UCSD-AML1 (cell line): ENCODE results near the gene SLC28A1.
"Not testable (repeated sequence)": the region's sequence is repeated elsewhere in the genome, so short reads cannot be mapped to it uniquely, and the experiment has no call there.

Experiments used
- DNase-seq: peaks from one replicate; lab custom pipeline; 2025; ENCODE audit not compliant: unreplicated experiment; lab: John Stamatoyannopoulos, UW

Gene SLC28A1

DNA sequence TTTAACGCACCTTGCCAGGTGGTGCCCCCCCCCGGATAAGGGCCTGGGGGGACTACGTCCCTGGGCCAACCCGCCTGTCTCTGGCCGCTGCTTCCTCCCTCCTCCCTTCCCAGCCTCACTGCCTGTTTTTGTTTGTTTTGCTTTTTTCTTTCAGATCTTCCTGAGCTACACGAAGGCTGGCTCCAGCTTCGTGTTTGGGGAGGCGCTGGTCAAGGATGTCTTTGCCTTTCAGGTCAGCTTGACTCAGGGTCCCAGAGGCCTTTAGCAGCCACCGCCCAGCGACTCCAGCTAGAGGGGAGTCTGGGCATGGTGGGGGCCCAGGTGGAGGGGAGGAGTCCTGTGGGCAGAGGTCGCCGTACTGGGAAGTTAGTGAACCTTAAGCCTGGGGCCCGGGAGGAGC is 24.1 kb downstream of the SLC28A1 start:
- no peak for DNase-seq

DNA sequence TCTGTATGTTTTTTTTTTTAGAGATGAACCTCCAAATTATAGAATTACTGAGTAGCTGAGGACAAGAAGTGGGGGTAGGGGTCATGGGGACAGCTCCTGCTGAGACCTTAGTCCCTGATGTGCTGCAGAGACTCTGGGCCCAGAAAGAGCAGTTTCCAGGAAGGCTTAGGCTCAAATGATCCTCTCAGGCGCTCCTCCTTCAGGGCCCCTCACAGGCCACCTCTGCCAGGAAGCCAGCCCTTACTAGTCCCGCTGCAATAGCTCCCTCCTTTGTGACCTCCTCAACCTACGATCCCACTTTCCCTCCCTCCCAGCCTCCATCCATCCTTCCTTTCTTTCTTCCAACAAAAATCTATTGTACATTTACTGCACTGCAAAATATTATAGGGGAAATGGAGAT is 24.6 kb downstream of the SLC28A1 start:
- DNase-seq, result no peak

DNA sequence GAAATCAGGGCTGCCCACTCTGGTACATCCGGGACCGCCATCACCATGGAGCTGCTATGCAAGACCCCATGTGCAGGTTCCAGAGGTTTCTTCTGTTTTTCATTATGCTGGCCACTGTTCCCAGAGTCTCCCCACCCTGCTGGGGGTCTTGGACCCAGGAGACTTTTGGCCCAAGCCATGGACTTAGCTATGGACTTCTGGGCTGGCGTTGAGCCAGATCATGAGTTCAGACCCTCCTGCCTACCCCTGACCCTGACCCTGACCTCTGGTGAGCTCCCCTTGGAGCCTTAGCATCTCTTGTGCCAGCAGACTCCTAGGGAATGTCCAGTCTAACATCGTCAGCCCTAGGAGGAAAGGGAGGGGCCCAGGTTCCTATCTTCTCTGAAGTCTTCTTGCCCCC is 25.3 kb downstream of the SLC28A1 start:
- no peak for DNase-seq

DNA sequence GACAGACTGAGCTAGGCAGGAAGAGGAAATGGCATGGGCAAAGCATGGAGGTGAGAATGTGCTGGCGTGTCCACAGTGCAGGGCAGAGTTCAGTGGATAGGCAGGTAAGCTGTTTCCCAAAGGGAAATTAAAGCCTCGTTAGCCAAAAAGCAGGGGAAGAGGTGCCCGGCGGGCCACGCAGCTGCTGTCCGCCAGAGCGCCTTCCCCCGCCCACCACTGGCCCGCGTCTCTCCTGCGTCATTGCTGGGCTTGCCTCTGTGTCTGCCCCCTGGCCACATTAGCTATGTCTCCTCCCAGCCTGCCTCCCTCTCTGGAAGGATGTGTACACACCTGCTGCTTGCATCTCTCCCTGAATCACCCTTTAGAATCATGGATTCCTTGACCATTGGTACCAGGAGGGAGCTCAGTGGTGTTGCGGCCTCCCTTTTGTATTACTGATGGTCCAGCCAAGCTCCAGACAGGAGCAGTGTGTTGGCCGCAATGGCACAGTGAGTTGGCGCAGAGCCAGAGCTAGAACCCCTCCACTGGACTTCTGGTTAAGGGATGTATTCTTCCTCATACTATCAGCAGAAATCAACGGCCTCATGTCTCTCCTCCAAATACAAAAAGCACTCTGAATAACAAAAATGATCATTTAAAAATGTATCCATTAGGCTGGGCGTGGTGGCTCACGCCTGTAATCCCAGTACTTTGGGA is 26.6 kb downstream of the SLC28A1 start:
- DNase-seq, result no peak

DNA sequence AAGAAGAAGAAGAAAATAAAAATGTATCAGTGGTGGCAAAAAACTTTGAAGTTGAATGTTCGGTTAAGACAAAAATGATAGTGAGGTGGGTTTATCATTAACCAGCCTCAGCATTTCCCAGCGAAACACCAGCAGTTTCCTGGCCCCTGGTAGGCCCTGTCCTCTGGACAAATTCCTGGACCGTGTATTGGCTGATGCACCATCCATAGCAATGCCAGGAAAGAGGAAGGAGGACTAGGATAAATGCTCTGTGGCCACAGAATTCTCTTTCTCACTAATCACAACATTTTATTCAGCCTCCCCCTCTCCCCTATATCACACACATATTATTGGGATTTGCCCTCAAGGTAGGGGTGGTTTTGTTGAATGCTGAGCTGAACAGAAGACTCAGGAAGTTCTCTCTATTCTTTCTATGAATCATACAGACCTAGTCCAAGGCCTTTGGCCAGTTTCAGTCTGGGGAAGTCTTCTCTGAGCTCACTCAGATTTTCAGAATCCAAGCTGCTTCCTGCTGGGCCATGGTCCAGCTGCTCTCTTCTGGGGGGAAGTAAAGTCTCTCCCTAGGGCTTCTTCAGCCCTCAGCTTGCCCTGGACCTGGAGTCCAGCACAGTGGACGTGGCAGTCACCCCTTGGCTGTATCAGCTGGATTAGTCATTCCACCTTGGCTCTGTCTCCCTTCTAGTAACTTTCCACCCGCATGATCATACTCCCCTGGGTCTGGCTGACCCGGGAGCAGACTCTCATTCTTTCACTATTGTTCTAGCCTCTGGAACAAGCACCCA is 27.6 kb downstream of the SLC28A1 start:
- no peak for DNase-seq

DNA sequence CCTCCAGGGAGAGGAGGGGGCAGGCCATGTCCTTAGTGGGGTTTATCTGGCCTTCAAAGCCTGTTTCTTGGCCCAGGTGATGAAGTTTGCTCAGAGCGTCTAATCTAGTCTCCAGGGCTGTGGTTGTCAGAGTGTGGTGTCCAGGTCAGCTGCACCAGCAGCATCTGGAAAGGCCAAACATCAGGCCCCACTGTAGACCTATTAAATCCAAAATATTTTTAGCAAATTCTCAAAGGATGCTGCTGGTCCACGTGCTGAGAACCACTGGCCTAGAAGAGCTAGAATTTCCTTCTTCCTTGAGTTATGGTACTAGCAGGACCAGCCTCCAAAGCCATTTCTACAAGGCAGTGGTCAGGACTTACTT is 28.9 kb downstream of the SLC28A1 start:
- no peak for DNase-seq

DNA sequence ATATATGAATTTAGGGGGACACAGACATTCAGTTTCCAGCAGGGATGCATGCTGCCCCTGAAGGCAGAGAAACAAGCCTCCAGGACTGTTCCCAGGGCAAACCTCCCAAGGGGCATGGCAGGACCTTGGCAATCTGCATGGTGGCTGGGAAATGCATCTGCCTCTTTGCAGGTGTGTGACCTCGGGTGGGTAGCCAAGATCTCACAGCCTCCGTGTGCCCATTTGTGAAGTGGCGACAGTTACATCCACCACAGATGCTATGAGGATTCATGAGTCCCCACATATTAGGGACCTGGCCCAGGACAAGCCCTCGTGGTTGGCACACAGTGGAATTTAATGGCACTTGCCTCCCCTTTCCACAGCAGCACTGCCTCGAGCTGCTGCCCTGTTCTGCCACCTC is 29.9 kb downstream of the SLC28A1 start:
- DNase-seq, result no peak

DNA sequence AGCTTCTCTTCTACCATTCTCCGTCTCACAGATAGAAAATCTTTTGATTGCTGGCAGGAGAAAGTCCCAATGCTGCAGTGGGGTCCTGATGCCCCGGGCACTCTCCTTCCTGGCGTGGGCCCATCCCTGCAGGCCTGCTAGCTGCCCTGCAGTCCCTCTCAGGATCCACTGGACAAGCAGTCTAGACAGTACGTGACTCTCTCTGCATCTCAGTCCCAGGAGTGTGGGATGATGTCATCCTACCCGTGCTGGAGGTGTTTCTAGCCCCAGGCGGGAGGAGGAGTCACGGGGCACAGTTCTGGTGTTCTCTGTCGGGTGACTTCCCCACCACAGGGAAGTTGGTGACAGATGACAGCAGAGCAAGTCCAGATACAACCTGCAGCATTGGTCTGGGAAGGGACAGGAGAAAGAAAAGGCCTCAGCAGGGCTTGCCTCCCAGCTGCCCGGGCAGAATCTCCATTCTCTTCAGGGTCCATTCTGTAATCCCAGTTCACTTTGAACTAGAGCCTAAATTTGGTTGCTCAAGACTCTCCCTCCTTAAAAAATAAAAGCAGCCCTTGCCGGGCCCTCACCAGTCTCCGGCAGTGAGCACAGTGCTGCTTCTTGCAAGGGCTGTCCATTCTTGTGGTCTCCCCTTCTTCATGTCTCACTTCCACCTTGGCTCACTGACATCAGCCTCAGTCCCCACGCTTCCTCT is 30.6 kb downstream of the SLC28A1 start:
- DNase-seq, result peak; percentile 38

DNA sequence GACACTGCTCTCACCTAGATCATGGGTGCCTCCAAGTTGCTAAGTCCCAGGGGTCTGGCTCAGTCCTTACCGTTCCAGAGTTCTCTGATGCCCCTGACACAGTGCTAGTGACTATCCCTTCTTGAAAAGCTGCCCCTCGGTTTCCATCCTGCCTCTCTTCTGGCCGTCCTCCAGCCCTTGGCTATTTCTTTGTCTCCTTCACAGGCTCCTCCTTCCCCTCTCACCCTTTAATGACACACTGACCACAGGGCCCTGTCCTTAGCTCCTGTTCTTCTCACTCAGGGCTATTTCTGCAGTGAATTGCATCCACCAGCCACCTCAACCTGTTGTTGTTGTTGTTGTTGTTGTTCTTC is 31.1 kb downstream of the SLC28A1 start:
- DNase-seq, result no peak

DNA sequence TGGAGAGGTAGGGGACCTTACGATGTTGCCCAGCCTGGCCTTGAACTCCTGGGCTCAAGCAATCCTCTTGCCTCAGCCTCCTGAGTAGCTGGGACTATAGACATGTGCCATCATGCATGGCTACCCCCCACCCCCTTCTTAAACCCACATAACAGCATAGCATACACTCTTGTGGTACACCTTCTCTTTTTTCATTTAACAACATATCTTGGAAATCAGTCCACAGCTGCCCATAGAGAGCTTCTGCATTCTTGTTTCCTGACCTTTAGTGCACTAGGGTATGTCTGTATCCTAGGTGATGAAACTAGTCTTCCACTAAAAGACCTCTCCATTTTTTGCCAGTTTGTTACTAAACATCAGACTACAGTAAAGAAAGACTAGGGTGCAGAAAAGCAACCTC is 33.0 kb downstream of the SLC28A1 start:
- no peak for DNase-seq

DNA sequence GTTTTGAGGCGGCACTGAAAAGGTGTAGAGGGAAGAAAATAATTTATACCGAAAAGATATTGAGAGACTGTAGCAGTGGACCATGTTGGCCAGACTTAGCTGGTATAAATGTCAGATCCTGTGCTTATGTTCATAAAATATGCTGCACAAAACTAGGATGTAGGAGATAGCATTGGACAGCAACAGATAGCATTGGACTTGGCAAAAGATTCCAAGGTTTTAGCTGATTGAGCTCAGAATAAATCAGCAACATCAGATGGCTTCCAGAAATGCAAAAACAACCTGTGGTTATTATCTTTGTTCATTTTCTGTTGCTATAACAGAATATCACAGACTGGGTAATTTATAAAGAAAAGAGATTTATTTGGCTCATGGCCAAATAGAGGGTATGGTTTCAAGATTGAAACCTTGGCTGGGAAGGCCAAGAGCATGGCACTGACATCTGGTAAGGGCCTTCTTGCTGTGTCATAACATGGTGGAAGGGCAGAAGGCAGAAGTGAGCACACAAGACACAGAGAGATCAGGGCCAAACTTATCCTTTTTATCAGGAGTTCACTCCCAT is 34.7 kb downstream of the SLC28A1 start:
- DNase-seq, result no peak

DNA sequence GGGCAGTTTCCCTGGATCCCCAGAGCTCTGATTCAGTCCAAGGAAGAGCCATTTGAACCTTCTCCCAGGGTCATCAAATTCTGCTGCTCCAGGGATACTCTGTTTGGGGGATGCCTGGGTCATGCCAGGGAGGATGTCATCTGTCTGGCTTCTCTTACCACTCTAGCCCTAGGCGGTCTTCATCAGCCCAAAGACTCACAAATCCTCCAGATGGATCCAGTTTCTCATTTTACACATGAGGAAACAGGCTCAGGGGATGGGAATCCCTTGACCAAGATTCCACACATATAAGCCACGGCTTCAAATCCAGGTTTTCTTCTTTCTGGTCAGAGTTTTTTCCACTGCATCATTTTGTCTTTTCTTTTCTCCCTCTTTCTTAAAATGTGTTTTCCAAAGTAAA is 36.7 kb downstream of the SLC28A1 start:
- DNase-seq, result no peak

DNA sequence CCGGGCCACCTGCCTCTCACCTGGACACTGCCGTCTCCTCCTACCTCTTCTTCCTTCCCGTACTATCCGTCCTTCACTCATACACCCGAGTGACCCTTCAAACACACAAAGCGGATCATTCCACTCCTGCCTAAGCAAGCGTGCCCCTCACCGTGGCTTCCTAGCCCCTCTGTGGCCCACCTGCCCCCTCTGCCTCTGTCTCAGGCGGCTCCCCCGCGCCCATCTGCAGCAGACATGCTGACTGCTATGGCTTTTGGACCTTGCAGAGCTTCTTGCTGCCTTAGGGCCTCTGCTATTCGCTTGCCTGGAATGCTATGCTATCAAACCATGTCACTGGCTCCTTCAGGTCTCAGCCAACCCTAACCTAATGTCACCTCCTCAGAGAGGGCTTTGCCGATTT is 38.1 kb downstream of the SLC28A1 start:
- no peak for DNase-seq

DNA sequence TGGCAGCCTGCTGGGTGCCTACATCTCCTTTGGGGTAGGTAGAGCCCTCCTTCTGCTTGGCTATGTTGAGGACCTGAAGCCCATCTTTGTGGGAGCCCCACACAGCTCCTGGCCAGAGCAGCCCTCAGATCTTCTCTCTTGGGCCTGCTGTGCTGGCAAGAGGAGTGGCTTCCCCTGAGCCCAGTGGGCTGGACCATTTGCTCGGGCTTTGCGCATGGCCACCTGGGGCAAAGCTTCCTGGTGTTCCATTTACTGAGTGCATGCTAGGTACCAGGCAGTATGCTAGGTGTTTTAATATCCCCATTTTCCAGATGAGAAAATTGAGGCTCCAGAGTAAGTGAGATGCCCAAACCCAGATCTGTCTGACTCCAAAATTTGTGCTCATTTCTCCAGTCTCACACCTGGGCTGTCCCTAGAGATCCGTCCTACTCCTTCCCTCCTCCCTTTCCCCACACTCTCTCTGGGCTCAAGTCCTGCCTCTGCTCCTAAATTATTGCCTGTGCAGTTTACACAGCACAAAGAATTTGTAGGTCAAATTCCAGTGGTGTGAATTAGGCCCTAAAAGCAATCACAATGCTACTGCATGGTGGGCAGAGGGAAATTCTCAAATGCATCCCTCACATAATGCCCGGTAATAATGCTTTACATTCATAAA is 39.7 kb downstream of the SLC28A1 start:
- no peak for DNase-seq

DNA sequence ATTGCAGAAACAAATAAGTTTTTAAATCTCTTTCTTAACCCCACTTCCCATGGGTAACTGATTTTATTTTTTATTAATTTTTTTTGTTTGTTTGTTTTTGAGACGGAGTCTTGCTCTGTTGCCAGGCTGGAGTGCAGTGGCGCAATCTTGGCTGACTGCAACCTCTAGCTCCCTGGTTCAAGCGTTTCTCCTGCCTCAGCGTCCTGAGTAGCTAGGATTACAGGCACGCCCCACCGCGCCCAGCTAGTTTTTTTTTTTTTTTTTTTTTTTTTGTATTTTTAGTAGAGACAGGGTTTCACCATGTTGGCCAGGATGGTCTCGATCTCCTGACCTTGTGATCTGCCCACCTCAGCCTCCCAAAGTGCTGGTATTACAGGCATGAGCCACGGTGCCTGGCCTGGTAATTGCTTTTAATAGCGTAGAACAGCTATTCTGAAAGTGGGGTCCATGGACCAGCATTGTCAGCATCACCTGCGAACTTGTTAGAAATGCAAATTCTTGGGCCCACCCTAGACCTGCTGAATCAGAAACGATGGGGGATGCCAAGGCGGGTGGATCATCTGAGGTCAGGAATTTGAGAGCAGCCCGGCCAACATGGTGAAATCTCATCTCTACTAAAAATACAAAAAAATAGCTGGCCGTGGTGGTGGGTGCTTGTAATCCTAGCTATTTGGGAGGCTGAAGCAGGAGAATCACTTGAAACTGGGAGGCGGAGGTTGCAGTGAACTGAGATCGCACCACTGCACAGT is 40.5 kb downstream of the SLC28A1 start:
- not testable (repeated sequence) for DNase-seq

DNA sequence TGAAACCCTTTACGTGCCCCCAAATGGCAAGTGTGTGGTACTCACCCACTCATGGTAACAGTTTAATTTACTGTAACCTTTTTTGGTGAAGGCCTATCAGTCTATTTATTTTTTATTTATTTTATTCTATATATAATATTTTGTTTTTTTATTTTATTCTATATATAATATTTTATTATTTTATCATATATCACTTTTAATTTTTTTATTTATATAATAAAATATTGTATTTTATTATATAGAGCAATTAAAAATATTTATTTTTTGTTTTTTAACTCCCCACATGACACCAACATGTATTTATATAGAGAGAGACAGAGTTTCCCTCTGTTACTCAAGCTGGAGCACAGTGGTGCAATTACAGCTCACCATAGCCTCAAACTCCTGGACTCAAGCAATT is 41.4 kb downstream of the SLC28A1 start:
- DNase-seq, result no peak

DNA sequence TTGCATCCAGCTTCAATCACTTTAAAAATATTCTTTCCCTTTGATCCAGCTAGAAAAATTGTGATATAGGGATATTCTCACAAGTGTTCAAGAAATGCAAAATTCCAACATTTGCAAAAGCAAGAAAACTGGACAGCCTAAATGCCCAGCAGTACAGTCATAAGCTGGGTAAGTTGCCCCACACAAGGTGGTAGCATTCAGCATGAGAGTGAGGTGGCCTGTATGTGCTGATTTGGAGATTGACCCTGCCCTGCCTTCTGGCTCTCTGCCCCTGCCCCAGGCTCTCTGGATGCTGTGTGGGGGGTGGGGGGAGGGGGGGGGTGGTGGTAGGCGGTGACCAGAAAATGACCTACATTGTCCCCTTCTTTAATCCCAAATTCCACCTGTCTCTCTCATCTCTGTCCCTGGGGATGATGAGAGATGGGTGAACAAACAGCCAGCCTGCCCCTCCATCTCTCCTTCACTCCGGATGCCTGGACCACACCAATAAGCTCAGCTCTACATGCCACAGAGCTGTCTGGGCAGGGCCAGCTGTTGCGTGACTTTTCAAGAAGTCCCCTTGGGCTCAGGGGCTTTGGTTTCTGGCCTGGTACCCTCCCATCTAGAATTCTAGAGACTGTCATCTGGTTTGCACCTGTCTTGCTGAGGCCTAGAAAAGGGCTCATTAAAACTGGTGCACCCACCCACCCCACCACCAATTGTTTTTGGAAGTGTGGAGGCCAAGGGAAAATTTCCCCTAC is 42.2 kb downstream of the SLC28A1 start:
- DNase-seq, result no peak

DNA sequence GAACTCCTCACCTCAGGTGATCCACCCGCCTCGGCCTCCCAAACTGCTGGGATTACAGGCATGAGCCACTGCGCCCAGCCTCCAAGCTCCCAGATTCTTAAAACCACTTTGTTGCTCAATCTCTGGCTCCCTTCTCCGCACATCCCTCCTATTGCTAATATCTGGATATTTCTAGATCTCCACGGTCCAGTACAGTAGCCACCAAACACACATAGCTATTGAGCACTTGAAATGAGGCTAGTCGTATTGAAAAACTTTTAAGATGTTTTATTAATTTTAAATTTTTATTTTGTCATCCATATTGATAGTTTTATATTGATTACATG is 44.3 kb downstream of the SLC28A1 start:
- no peak for DNase-seq

DNA sequence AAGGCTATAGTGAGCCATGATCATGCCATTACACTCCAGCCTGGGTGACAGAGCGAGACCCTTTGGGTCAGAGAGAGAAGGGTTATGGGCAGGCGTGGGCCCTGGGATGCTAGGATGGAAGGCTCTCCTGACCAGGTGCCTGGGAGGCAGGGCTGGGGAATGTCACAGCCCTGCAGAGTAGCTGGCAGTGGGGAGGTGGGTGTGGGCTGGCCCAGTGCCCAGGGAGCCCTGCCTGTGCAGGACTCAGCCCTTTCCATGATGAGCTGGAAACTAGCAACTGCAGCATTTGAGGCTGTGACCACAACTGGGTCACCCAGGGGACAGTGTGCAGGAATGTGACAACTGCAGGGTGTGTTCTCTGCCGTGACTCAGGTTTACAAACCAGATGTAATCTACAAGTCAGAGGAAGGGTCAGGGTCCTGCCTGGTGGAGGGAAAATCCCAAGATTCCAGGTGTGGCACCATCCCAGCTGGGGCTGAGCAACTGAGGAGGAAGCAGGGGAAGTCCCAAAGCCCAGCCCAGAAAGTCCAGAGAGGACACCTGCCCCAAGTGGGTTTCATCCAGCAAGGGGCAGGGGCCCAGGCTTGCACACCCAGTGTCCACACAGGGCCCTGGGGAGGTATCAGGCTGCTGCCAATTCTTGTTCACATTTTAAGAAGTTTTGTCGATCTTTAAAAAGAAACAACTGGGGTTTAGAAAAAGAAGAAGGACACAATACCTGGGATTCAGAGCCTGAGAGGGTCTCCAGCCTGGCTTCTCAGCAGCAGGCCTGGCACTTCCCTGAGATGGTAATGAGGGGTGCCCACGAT is 45.5 kb downstream of the SLC28A1 start:
- peak; percentile 27 for DNase-seq
